Upper lobe of right lung (tissue), 1 donor: ENCODE results near the gene PRSS12. TPM values are rescaled to one million over a fixed set of nuclear protein-coding genes. Genes with fewer than 3 reads are reported as not detected.

Experiments used
- ATAC-seq: fragments of 200-7000 bp; cut with Tn5 transposase; one replicate; pipeline ENCODE4 v1.9.1; 2020; ENCODE audit warnings: mild to moderate bottlenecking, moderate library complexity
- DNase-seq: peaks from one replicate; pipeline ENCODE4 v3.0.0-alpha.2; 2020
- H3K27ac ChIP-seq: fragments of 200-600 bp; one replicate; pipeline ENCODE4 v1.8.0; 2022
- H3K27me3 ChIP-seq: fragments of 200-600 bp; one replicate; pipeline ENCODE4 v1.8.0; 2022; ENCODE audit warnings: mild to moderate bottlenecking
- H3K36me3 ChIP-seq: fragments of 200-600 bp; one replicate; pipeline ENCODE4 v1.8.0; 2022
- H3K4me1 ChIP-seq: fragments of 200-600 bp; one replicate; pipeline ENCODE4 v1.8.0; 2022
- H3K4me3 ChIP-seq: fragments of 200-600 bp; one replicate; pipeline ENCODE4 v1.8.0; 2022; ENCODE audit warnings: mild to moderate bottlenecking
- H3K9me3 ChIP-seq: fragments of 200-600 bp; one replicate; pipeline ENCODE4 v1.8.0; 2022
- intact Hi-C: fragments of 100-400 bp; cut with DNase I; formaldehyde crosslinking; loops from one replicate; pipeline ENCODE4 v1.11.0; 2022
- total RNA-seq: library from RNA; stranded (reverse); fragmentation: NEBNext Ultra II Directional; extraction: Animal tissue kit (Norgen Biotek cat#: 25700); gene quantifications from one replicate; pipeline ENCODE4 v1.2.1, GENCODE V29; 2021
- TF ChIP-seq, protein P1 (sequence below): fragments of 200-600 bp; IDR thresholded peaks from one replicate; pipeline ENCODE4 v1.8.0; 2022; ENCODE audit warnings: antibody characterized with exemption
- donor health status: DM: no; HTN: yes; CAD: no; lungs with severe emphysema.

The PRSS12 gene
- total RNA-seq, 1 donor from 2014 or later = 5.4 TPM

DNA sequence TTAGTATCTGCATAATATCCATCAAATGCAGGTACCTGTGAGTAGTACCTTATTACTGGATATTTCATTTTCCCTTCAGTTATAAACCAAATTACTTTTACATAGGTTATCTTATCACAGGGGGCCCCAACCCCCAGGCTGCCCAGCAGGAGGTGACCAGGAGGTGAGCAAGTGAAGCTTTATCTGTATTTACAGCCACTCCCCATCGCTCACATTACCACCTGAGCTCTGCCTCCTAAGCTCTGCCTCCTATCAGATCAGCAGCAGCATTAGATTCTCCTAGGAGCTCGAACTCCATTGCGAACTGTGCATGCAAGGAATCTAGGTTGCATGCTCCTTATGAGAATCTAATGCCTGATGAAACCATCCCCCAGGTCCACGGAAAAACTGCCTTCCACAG, 6.3 kb downstream of the PRSS12 start:
- H3K27me3 ChIP-seq = no peaks in the 10 kb centered on the region
- TF ChIP-seq, protein P1, sequence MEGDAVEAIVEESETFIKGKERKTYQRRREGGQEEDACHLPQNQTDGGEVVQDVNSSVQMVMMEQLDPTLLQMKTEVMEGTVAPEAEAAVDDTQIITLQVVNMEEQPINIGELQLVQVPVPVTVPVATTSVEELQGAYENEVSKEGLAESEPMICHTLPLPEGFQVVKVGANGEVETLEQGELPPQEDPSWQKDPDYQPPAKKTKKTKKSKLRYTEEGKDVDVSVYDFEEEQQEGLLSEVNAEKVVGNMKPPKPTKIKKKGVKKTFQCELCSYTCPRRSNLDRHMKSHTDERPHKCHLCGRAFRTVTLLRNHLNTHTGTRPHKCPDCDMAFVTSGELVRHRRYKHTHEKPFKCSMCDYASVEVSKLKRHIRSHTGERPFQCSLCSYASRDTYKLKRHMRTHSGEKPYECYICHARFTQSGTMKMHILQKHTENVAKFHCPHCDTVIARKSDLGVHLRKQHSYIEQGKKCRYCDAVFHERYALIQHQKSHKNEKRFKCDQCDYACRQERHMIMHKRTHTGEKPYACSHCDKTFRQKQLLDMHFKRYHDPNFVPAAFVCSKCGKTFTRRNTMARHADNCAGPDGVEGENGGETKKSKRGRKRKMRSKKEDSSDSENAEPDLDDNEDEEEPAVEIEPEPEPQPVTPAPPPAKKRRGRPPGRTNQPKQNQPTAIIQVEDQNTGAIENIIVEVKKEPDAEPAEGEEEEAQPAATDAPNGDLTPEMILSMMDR = no peak
- intact Hi-C loops = no loop called here

GRCh38 chr4:118345813-118346212, 7.0 kb downstream of the PRSS12 start:
- H3K9me3 ChIP-seq = no peaks in the 10 kb centered on the region
- ATAC-seq = no peak
- H3K27ac ChIP-seq = no peak overlapping the region
- H3K36me3 ChIP-seq = no peaks in the 10 kb centered on the region
- intact Hi-C loops = no loop called here
- TF ChIP-seq, protein P1 = no peak
- no peaks in the 10 kb centered on the region for H3K27me3 ChIP-seq
- no peaks in the 10 kb centered on the region for H3K4me1 ChIP-seq
- DNase-seq = no peak
- H3K4me3 ChIP-seq = no peak overlapping the region

More for the DNA sequence above, 6.3 kb downstream of the PRSS12 start:
- DNase-seq (no peak), ATAC-seq (no peak)
- H3K4me1 ChIP-seq = no peaks in the 10 kb centered on the region
- H3K4me3 ChIP-seq = no peak overlapping the region
- no peak overlapping the region for H3K27ac ChIP-seq
- no peaks in the 10 kb centered on the region for H3K9me3 ChIP-seq
- H3K36me3 ChIP-seq = no peaks in the 10 kb centered on the region

- H3K27me3 ChIP-seq = no peaks in the 10 kb centered on the region
- H3K4me1 ChIP-seq = no peaks in the 10 kb centered on the region
- ATAC-seq = no peak
- TF ChIP-seq, protein P1 = no peak
- H3K36me3 ChIP-seq = no peaks in the 10 kb centered on the region
- H3K9me3 ChIP-seq = no peaks in the 10 kb centered on the region
- intact Hi-C loops = no loop called here
- DNase-seq = no peak
- no peak overlapping the region for H3K4me3 ChIP-seq
- no peak overlapping the region for H3K27ac ChIP-seq
Measured at GRCh38 chr4:118344801-118345200, 8.0 kb downstream of the PRSS12 start.

DNA sequence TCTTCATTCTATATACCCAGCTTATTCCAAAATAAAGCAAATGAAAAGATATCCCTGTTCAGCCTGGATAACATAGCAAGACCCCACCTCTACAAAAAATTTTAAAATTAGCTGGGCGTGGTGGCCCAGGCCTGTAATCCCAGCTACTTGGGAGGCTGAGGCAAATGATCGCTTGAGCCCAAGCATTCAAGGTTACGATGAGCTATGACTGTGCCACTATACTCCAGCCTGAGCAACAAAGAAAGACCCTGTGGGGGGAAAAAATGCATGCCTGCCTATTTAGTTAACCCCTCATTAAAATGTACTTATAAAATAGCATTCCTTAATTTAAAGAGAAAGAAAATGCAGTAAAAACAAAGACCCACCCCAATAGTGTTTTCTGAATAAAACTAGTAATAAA, 9.3 kb downstream of the PRSS12 start:
- TF ChIP-seq, protein P1 = no peak
- intact Hi-C loops = no loop called here
- Histone ChIP-seq H3K4me3 (no peak overlapping the region), H3K27ac (no peak overlapping the region), H3K36me3 (no peaks in the 10 kb centered on the region), H3K9me3 (no peaks in the 10 kb centered on the region), H3K4me1 (no peaks in the 10 kb centered on the region), H3K27me3 (no peaks in the 10 kb centered on the region)
- ATAC-seq (no peak), DNase-seq (no peak)

DNA sequence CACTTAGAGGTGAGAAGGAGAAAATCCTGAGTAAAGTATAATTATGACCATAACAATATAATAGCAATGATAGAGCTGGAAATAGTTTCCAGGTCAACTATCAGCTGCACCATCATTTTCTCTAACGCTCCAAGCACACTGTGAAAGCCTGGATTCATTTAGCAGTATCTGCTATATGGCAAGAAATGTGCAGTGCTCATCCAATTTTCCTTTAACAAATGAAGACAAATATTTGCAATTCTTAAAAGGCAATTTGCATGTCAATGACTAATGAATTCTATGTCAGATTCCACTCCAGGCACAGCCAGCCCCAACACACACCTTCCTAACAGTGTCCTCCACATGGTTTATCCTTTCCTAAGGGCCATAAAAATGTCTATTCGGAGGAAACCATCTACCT, 12.7 kb downstream of the PRSS12 start:
- intact Hi-C loops = no loop called here
- H3K27ac ChIP-seq = no peak overlapping the region
- ATAC-seq (no peak), DNase-seq (no peak)
- H3K4me1 ChIP-seq = no peaks in the 10 kb centered on the region
- no peaks in the 10 kb centered on the region for H3K27me3 ChIP-seq
- TF ChIP-seq, protein P1 = no peak
- no peaks in the 10 kb centered on the region for H3K9me3 ChIP-seq
- H3K4me3 ChIP-seq = no peak overlapping the region
- no peaks in the 10 kb centered on the region for H3K36me3 ChIP-seq

- TF ChIP-seq, protein P1 = no peak
- Histone ChIP-seq H3K9me3 (no peaks in the 10 kb centered on the region), H3K27me3 (no peaks in the 10 kb centered on the region), H3K27ac (no peak overlapping the region), H3K36me3 (no peaks in the 10 kb centered on the region), H3K4me3 (no peak overlapping the region), H3K4me1 (no peaks in the 10 kb centered on the region)
- intact Hi-C loops = no loop called here
- no peak for ATAC-seq
- no peak for DNase-seq
Measured at GRCh38 chr4:118338981-118339765, 13.6 kb downstream of the PRSS12 start.
